Heart left ventricle (tissue), 13 donors: ENCODE data around the gene MRC2.

Source experiments
- CTCF ChIP-seq, 12 donors: fragments of 200-600 bp; sonication (generic) in 4 of 12; IDR thresholded peaks; one replicate each; pipeline versions ENCODE4 v1.5.0 to v1.8.0; 2018 to 2022; ENCODE audit warnings: antibody characterized with exemption in 12 of 12, mild to moderate bottlenecking in 5 of 12
- POLR2A ChIP-seq, 2 donors: fragments of 450-650 bp; IDR thresholded peaks; one replicate each; pipeline ENCODE4 v1.6.1; 2017; ENCODE audit warnings: antibody characterized with exemption in 2 of 2, mild to moderate bottlenecking in 2 of 2, moderate library complexity in 2 of 2
- donor health status: ischemic (EF 13 %, LVEDD 7.1; RV severe dilation, severe dysfunction).
- donor health status: DM: no; HTN: yes; CAD: no.
- donor health status: DM: no; HTN: no; CAD: no.
- donor health status: ischemic (EF 25% LVEDD 6.9; RV normal size, moderate dysfunction).
- donor health status: ischemic (EF 25% LVEDD 5.7; RV mildly dilated, moderate dysfunction).
- donor health status: ischemic (EF 35%, LVEDD 5.7; RV mildly dilated, moderate dysfunction).
- donor health status: nonischemic (EF 11% LVEDD 7.7; RV severe dilation, severe dysfunction).
- donor health status: DM: yes; HTN: yes; CAD: no.
- donor health status: PGD.
- donor health status: ischemic (EF 29% LVEDD 5.4; RV normal size, mild dysfunction).
- donor health status: nonischemic (EF 23%, LVEDD 6.1; RV moderate dilation, normal function).

GRCh38 chr17:62666061-62666800, 38.8 kb downstream of the MRC2 start:
- TF ChIP-seq CTCF (IDR thresholded peaks at IDR 0.05), result no peak
- TF ChIP-seq POLR2A (IDR thresholded peaks at IDR 0.05), result no peak
